ENCODE data around the gene TRAPPC2. TPM values are rescaled to one million over a fixed set of nuclear protein-coding genes. Genes with fewer than 3 reads are reported as not detected.

TRAPPC2 gene
- total and polyA plus RNA-seq, 2 of the 4 experiments (the other 2 are of a cell fraction): 11.3 to 13.8 TPM

GRCh38 chrX:13717700-13718472 lies 16.5 kb downstream of the TRAPPC2 start:
- no CpG with 5 or more reads among the region's 7 CpGs for WGBS, 2 experiments (ENCODE audit: extremely low coverage in 2 of 2, insufficient read length in 1 of 2)
- intact Hi-C loops (cut with micrococcal nuclease) (no loop called here), dilution Hi-C loops (cut with HindIII; ENCODE audit: low sequenced_read_pairs, unreplicated experiment) (no loop called here), in situ Hi-C loops (cut with MboI; ENCODE audit: low sequenced_read_pairs) (no loop called here)
- peaks cover 16% of the 10 kb centered on the region for H4K20me1 ChIP-seq (ENCODE audit: insufficient read depth, low read length)
- H3K36me3 ChIP-seq (ENCODE audit: control insufficient read depth, insufficient read depth, low read length): peaks cover 21% of the 10 kb centered on the region
- no TSS peak for BruUV-seq (replicated peaks)
- H4K5ac ChIP-seq (ENCODE audit: low read depth, low read length): peak overlapping the region; percentile 78
- peak overlapping the region; percentile 72 to 90; a peak in 3 of 4 replicates for H4K8ac ChIP-seq (ENCODE audit: low read depth in 2 of 2, low read length in 2 of 2)
- DNase-seq (peak; percentile 53), ATAC-seq (ENCODE audit: low read depth) (no peak)
- H3K4me1 ChIP-seq (ENCODE audit: control insufficient read depth, insufficient read depth, low read length): peaks cover 18% of the 10 kb centered on the region
- CTCF ChIA-PET: no interaction called here
- H3K56ac ChIP-seq (ENCODE audit: extremely low read depth, insufficient read depth, low read length): no peak overlapping the region
- peak overlapping the region; percentile 45; the same call in 1 of the 2 replicates for H2BK120ac ChIP-seq (ENCODE audit: low read depth, low read length)
- no peaks in the 10 kb centered on the region for H3K9me3 ChIP-seq (ENCODE audit: control insufficient read depth, insufficient read depth, low read length)
- H3K27ac ChIP-seq (ENCODE audit: insufficient read depth, low read length): peak overlapping the region; percentile 78
- H3K4me2 ChIP-seq (ENCODE audit: low read depth, low read length): no peak overlapping the region
- H3K14ac ChIP-seq (replicated peaks; ENCODE audit: low read depth, low read length): 0 out of 2 replicates have a peak overlapping the region, but pooled peaks have one; percentile 25
- POLR2A ChIA-PET (ENCODE audit: unreplicated experiment): no interaction called here
- no peak overlapping the region for H2BK20ac ChIP-seq (ENCODE audit: low read depth, low read length)
- peak overlapping the region; percentile 61; the same call in 2 of the 3 replicates for H2BK15ac ChIP-seq (ENCODE audit: low read depth, low read length)
- H2AK5ac ChIP-seq (ENCODE audit: low read depth, low read length): no peak overlapping the region
- H3K9me1 ChIP-seq (ENCODE audit: insufficient read depth, low read length): peaks cover 16% of the 10 kb centered on the region
- H3K27me3 ChIP-seq (ENCODE audit: control insufficient read depth, insufficient read depth, low read length): no peaks in the 10 kb centered on the region
- peak overlapping the region; percentile 60 for H2AK9ac ChIP-seq (replicated peaks; ENCODE audit: low read depth, low read length, poor library complexity)
- H4K91ac ChIP-seq (ENCODE audit: insufficient read depth, low read depth, low read length): peak overlapping the region; percentile 76
- H3K4me3 ChIP-seq (ENCODE audit: insufficient read depth, low read depth, low read length): no peak overlapping the region
- peak overlapping the region; percentile 59; the same call in 1 of the 2 replicates for H3K9ac ChIP-seq (ENCODE audit: low read depth, low read length)
- no peak overlapping the region for H2AFZ ChIP-seq (replicated peaks; ENCODE audit: low read length, poor library complexity)
- H3K4ac ChIP-seq (ENCODE audit: low read depth, low read length): peak overlapping the region; percentile 46; the same call in 1 of the 2 replicates
- TF ChIP-seq MAZ (IDR thresholded peaks at IDR 0.05; ENCODE audit: borderline replicate concordance, low read depth, low read length) (no peak), SMC3 (IDR thresholded peaks at IDR 0.05; ENCODE audit: low read depth, low read length) (no peak), BHLHE40 (IDR thresholded peaks at IDR 0.05; ENCODE audit: low read depth, low read length) (no peak), RCOR1 (IDR thresholded peaks at IDR 0.05; ENCODE audit: insufficient replicate concordance, low read length) (no peak), CEBPB (IDR thresholded peaks at IDR 0.05; ENCODE audit: low read depth, low read length) (no peak), MAFK (IDR thresholded peaks at IDR 0.05; ENCODE audit: low read depth, low read length) (no peak), ELK1 (IDR thresholded peaks at IDR 0.05; ENCODE audit: borderline replicate concordance, low read depth, low read length) (no peak)
- H3K18ac ChIP-seq (ENCODE audit: low read depth, low read length): 0 out of 2 replicates have a peak overlapping the region, but pooled peaks have one; percentile 29
- H3K23ac ChIP-seq (ENCODE audit: low read depth, low read length): no peak overlapping the region
- H3K79me1 ChIP-seq (ENCODE audit: low read depth in 1 of 2, low read length in 2 of 2): peaks cover 21 to 38% of the 10 kb centered on the region in 2 experiments
- H2BK5ac ChIP-seq (ENCODE audit: low read depth, low read length, poor library complexity, severe bottlenecking): peak overlapping the region; percentile 60
